ENCODE data around the gene ACIN1. TPM values are rescaled to one million over a fixed set of nuclear protein-coding genes. Genes with fewer than 3 reads are reported as not detected.

Gene ACIN1
- total and polyA plus RNA-seq, 10 of the 15 experiments (the other 5 are each of a cell fraction or from before 2014, with no cell fraction given): 4.3 to 148 (median 93.4) TPM

DNA sequence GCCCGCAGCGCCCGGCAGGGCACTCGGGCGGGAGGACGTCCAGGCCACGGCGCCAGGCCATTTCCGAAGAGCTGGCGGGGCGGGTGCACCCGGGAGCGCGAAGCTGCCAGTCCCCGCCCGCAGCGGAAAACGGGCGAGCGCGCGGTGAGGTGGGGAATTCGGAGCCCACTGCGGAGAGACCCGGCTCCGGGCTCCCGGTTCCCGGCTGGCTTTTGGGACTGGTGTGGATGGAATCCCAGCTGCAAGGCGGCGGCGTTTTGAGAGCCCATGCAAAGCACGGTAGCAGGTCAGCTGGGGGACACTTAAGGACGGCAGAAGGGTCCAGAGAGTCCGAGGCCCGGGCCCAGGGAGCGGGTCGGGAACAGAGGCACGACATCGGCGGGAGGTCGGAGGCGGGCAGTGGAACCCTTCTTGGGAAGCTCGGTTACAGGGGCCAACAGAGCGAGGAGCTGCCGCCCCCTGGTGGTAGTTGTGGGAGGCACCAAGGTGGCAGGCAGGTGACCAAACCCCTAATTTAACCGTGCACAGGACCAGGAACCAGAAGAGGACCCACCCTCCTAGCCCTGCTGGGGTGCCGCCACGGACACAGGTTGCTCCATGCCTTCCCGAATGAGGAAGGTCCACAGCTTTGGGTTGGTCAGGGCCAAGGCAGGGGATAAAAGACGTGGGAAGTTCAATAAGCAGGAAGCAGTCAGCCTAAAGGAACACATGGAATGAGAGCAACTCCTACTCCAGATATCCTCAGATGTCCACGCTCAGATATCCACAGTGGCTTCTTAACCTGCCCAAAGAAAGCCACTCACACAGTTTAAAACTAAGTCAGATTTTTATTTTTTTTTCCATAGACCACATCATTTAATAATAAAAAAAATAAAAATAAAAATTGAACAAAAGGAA, 36.9 kb downstream of the ACIN1 start (continued):
- TF ChIP-seq SIX5 (IDR thresholded peaks at IDR 0.05; ENCODE audit: low read depth, low read length, severe bottlenecking): no peak
- no peak for TF ChIP-seq IRF4 (IDR thresholded peaks at IDR 0.05; ENCODE audit: low read depth, low read length)
- no peak for TF ChIP-seq ZNF207 (IDR thresholded peaks at IDR 0.05; ENCODE audit: borderline replicate concordance)
- TF ChIP-seq SMC3 (IDR thresholded peaks at IDR 0.05; ENCODE audit: borderline replicate concordance, low read length): peak; percentile 92
- TF ChIP-seq, protein P1, sequence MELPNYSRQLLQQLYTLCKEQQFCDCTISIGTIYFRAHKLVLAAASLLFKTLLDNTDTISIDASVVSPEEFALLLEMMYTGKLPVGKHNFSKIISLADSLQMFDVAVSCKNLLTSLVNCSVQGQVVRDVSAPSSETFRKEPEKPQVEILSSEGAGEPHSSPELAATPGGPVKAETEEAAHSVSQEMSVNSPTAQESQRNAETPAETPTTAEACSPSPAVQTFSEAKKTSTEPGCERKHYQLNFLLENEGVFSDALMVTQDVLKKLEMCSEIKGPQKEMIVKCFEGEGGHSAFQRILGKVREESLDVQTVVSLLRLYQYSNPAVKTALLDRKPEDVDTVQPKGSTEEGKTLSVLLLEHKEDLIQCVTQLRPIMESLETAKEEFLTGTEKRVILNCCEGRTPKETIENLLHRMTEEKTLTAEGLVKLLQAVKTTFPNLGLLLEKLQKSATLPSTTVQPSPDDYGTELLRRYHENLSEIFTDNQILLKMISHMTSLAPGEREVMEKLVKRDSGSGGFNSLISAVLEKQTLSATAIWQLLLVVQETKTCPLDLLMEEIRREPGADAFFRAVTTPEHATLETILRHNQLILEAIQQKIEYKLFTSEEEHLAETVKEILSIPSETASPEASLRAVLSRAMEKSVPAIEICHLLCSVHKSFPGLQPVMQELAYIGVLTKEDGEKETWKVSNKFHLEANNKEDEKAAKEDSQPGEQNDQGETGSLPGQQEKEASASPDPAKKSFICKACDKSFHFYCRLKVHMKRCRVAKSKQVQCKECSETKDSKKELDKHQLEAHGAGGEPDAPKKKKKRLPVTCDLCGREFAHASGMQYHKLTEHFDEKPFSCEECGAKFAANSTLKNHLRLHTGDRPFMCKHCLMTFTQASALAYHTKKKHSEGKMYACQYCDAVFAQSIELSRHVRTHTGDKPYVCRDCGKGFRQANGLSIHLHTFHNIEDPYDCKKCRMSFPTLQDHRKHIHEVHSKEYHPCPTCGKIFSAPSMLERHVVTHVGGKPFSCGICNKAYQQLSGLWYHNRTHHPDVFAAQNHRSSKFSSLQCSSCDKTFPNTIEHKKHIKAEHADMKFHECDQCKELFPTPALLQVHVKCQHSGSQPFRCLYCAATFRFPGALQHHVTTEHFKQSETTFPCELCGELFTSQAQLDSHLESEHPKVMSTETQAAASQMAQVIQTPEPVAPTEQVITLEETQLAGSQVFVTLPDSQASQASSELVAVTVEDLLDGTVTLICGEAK (IDR thresholded peaks at IDR 0.05; ENCODE audit: borderline replicate concordance): no peak
- 0 out of 2 replicates have a peak, but pooled peaks have one; percentile 33 for TF ChIP-seq NR2F1 (conservative IDR thresholded peaks at IDR 0.05)
- no peak for TF ChIP-seq SMAD5 (IDR thresholded peaks at IDR 0.05; ENCODE audit: low read depth)
- TF ChIP-seq, protein P2, sequence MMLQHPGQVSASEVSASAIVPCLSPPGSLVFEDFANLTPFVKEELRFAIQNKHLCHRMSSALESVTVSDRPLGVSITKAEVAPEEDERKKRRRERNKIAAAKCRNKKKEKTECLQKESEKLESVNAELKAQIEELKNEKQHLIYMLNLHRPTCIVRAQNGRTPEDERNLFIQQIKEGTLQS (IDR thresholded peaks at IDR 0.05; ENCODE audit: borderline replicate concordance, extremely low read depth, low read depth, low read length): no peak
- TF ChIP-seq USF2 (IDR thresholded peaks at IDR 0.05; ENCODE audit: borderline replicate concordance, low read depth, low read length): no peak; the same call in 1 of the 2 replicates
- no peak for TF ChIP-seq SREBF2 (IDR thresholded peaks at IDR 0.05; ENCODE audit: low read length)
- TF ChIP-seq JUND (IDR thresholded peaks at IDR 0.05; ENCODE audit: low read depth, low read length): no peak
- TF ChIP-seq, protein P3, sequence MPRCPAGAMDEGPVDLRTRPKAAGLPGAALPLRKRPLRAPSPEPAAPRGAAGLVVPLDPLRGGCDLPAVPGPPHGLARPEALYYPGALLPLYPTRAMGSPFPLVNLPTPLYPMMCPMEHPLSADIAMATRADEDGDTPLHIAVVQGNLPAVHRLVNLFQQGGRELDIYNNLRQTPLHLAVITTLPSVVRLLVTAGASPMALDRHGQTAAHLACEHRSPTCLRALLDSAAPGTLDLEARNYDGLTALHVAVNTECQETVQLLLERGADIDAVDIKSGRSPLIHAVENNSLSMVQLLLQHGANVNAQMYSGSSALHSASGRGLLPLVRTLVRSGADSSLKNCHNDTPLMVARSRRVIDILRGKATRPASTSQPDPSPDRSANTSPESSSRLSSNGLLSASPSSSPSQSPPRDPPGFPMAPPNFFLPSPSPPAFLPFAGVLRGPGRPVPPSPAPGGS (IDR thresholded peaks at IDR 0.05; ENCODE audit: borderline replicate concordance, insufficient read depth, low read depth, low read length, poor library complexity, severe bottlenecking): peak; percentile 80
- TF ChIP-seq IRF5 (IDR thresholded peaks at IDR 0.05; ENCODE audit: borderline replicate concordance): no peak
- no peak for TF ChIP-seq SKIL (IDR thresholded peaks at IDR 0.05; ENCODE audit: low read depth, poor library complexity, severe bottlenecking)
- TF ChIP-seq MAX (IDR thresholded peaks at IDR 0.05; ENCODE audit: low read depth, low read length): no peak

Measured in GM12878 (cell line).